ENCODE measurements around the gene GAS1.

DNA sequence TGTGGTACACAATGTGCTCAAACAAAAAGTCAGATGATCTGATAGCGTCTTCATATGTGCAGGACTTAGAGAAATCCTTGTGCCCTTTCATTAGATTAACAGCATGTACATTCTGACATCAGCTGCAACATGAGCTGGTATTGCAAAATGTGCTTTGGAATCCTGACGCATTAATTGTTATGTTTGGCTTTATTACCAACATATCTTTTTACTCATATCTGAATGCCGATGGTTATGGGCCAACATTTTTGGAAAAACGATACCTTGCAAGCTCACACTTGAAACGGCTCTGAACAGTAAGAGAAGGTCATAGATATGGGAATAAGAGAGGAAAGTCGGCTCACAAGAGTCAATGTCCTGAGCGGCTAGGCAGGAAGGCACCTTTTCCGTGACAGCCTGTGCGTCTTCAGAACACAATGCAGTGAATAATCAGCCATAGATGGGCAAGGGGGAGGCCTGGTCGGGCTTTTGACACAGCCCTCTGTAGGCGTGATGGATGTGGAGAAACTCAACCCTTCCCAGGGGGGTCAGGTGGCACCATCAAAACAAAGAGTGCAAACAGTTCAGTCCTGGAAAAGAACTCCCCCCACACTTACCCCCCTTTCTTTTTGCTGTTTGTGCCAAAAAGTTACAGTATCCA, 36.4 kb upstream of the GAS1 start:
- TF ChIP-seq, protein P1, sequence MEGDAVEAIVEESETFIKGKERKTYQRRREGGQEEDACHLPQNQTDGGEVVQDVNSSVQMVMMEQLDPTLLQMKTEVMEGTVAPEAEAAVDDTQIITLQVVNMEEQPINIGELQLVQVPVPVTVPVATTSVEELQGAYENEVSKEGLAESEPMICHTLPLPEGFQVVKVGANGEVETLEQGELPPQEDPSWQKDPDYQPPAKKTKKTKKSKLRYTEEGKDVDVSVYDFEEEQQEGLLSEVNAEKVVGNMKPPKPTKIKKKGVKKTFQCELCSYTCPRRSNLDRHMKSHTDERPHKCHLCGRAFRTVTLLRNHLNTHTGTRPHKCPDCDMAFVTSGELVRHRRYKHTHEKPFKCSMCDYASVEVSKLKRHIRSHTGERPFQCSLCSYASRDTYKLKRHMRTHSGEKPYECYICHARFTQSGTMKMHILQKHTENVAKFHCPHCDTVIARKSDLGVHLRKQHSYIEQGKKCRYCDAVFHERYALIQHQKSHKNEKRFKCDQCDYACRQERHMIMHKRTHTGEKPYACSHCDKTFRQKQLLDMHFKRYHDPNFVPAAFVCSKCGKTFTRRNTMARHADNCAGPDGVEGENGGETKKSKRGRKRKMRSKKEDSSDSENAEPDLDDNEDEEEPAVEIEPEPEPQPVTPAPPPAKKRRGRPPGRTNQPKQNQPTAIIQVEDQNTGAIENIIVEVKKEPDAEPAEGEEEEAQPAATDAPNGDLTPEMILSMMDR (IDR thresholded peaks at IDR 0.05 in 4 of 5, conservative IDR thresholded peaks at IDR 0.05 in 1 of 5), result no peak
- TF ChIP-seq POLR2A (IDR thresholded peaks at IDR 0.05), result no peak

Data from gastrocnemius medialis (tissue), 4 donors.